H9 (cell line): ENCODE results near the gene OR56B1. TPM values are rescaled to one million over a fixed set of nuclear protein-coding genes. Genes with fewer than 3 reads are reported as not detected.

Source experiments
- DNase-seq: peaks from one replicate; pipeline ENCODE4 v3.0.0-alpha.2; 2017
- H2AFZ ChIP-seq: one replicate; pipeline ENCODE4 v1.6.1; 2013; ENCODE audit warnings: mild to moderate bottlenecking, low read length, control low read depth, moderate library complexity
- H2AK5ac ChIP-seq: 2 replicates; pipeline ENCODE4 v1.6.1; 2013; ENCODE audit warnings: low read length, control low read depth, mixed read lengths; ENCODE audit not compliant: insufficient read length
- H2BK120ac ChIP-seq: one replicate; pipeline ENCODE4 v1.6.1; 2013; ENCODE audit warnings: low read depth, mild to moderate bottlenecking, low read length, control low read depth, inconsistent platforms; ENCODE audit not compliant: poor library complexity, severe bottlenecking
- H2BK12ac ChIP-seq: 2 replicates; pipeline ENCODE4 v1.6.1; 2013; ENCODE audit warnings: low read length, control low read depth, mixed read lengths, low read depth; ENCODE audit not compliant: insufficient read length
- H2BK15ac ChIP-seq: 2 replicates; pipeline ENCODE4 v1.6.1; 2013; ENCODE audit warnings: low read depth, low read length, control low read depth
- H2BK20ac ChIP-seq: one replicate; pipeline ENCODE4 v1.6.1; 2013; ENCODE audit warnings: low read depth, mild to moderate bottlenecking, low read length, control low read depth, inconsistent platforms; ENCODE audit not compliant: poor library complexity, severe bottlenecking
- H2BK5ac ChIP-seq: 2 replicates; pipeline ENCODE4 v1.6.1; 2013; ENCODE audit warnings: low read length, control low read depth, mixed read lengths; ENCODE audit not compliant: insufficient read length
- H3K14ac ChIP-seq: 2 replicates; pipeline ENCODE4 v1.6.1; 2013; ENCODE audit warnings: low read length, control low read depth; ENCODE audit not compliant: insufficient read depth
- H3K18ac ChIP-seq: 2 replicates; pipeline ENCODE4 v1.6.1; 2013; ENCODE audit warnings: low read depth, mild to moderate bottlenecking, mixed read lengths, low read length, control low read depth; ENCODE audit not compliant: insufficient read length
- H3K23ac ChIP-seq: 2 replicates; pipeline ENCODE4 v1.6.1; 2013; ENCODE audit warnings: low read length, control low read depth, mixed read lengths, low read depth; ENCODE audit not compliant: insufficient read length
- H3K23me2 ChIP-seq: 2 replicates; pipeline ENCODE4 v1.6.1; 2013; ENCODE audit warnings: low read depth, mild to moderate bottlenecking, mixed read lengths, low read length, control low read depth; ENCODE audit not compliant: insufficient read length, poor library complexity, severe bottlenecking
- H3K27ac ChIP-seq: 2 replicates; pipeline ENCODE4 v1.5.1; 2013; ENCODE audit warnings: low read length, control low read depth, mixed read lengths, low read depth; ENCODE audit not compliant: insufficient read length
- H3K27me3 ChIP-seq: 2 replicates; pipeline ENCODE4 v1.6.1; 2013; ENCODE audit warnings: low read length, control low read depth, inconsistent platforms; ENCODE audit not compliant: insufficient read depth
- H3K4ac ChIP-seq: 2 replicates; pipeline ENCODE4 v1.6.1; 2013; ENCODE audit warnings: low read depth, mild to moderate bottlenecking, control low read depth, inconsistent platforms, low read length, moderate library complexity
- H3K4me1 ChIP-seq: 2 replicates; pipeline ENCODE4 v1.6.1; 2013; ENCODE audit warnings: low read length, control low read depth, inconsistent platforms; ENCODE audit not compliant: insufficient read depth
- H3K4me2 ChIP-seq: 2 replicates; pipeline ENCODE4 v1.6.1; 2013; ENCODE audit warnings: low read length, control low read depth, mixed read lengths; ENCODE audit not compliant: insufficient read length, insufficient read depth
- H3K56ac ChIP-seq: 2 replicates; pipeline ENCODE4 v1.6.1; 2013; ENCODE audit warnings: low read depth, mild to moderate bottlenecking, mixed read lengths, low read length, control low read depth; ENCODE audit not compliant: insufficient read length
- H3K79me1 ChIP-seq: 2 replicates; pipeline ENCODE4 v1.6.1; 2013; ENCODE audit warnings: low read depth, mild to moderate bottlenecking, moderate library complexity, low read length, control low read depth, inconsistent platforms; ENCODE audit not compliant: insufficient read depth, poor library complexity, severe bottlenecking
- H3K79me2 ChIP-seq: 2 replicates; pipeline ENCODE4 v1.6.1; 2013; ENCODE audit warnings: low read length, control low read depth, inconsistent platforms; ENCODE audit not compliant: insufficient read depth
- H3K9ac ChIP-seq: 2 replicates; pipeline ENCODE4 v1.6.1; 2013; ENCODE audit warnings: low read length, control low read depth, mixed read lengths; ENCODE audit not compliant: insufficient read length; ENCODE audit errors: extremely low read depth
- H3K9me3 ChIP-seq: one replicate; pipeline ENCODE4 v1.6.1; 2013; ENCODE audit warnings: low read depth, low read length, inconsistent platforms; ENCODE audit not compliant: control insufficient read depth
- H3T11ph ChIP-seq: one replicate; pipeline ENCODE4 v1.6.1; 2013; ENCODE audit warnings: mild to moderate bottlenecking, low read length, control low read depth, inconsistent platforms
- H4K20me1 ChIP-seq: one replicate; pipeline ENCODE4 v1.6.1; 2013; ENCODE audit not compliant: control insufficient read depth, insufficient read length, insufficient read depth
- H4K5ac ChIP-seq: 2 replicates; pipeline ENCODE4 v1.6.1; 2013; ENCODE audit warnings: low read depth, mild to moderate bottlenecking, mixed read lengths, low read length, control low read depth; ENCODE audit not compliant: insufficient read length
- H4K8ac ChIP-seq: replicated peaks from 2 replicates; pipeline ENCODE4 v1.6.1; 2013; ENCODE audit warnings: low read length, control low read depth, mixed read lengths, low read depth; ENCODE audit not compliant: insufficient read length
- H4K91ac ChIP-seq: 2 replicates; pipeline ENCODE4 v1.6.1; 2013; ENCODE audit warnings: low read depth, mild to moderate bottlenecking, moderate library complexity, mixed read lengths, low read length, control low read depth; ENCODE audit not compliant: insufficient read length
- H3K27ac Mint-ChIP-seq, 3 experiments: 2 replicates in 2 of 3; 3 replicates in 1 of 3; pipeline ENCODE4 v1.8.0; 2020 to 2021; ENCODE audit warnings: mixed read lengths in 3 of 3, mild to moderate bottlenecking in 1 of 3, moderate library complexity in 1 of 3
- H3K27me3 Mint-ChIP-seq: 2 replicates; pipeline ENCODE4 v1.8.0; 2021; ENCODE audit warnings: low read depth, mild to moderate bottlenecking, moderate library complexity, mixed read lengths
- H3K36me3 Mint-ChIP-seq, 3 experiments: 2 replicates in 2 of 3; 3 replicates in 1 of 3; pipeline ENCODE4 v1.8.0; 2020 to 2021; ENCODE audit warnings: low read depth in 3 of 3, mixed read lengths in 3 of 3; ENCODE audit not compliant: insufficient read depth in 1 of 3
- H3K4me1 Mint-ChIP-seq, 2 experiments: 2 replicates each; pipeline ENCODE4 v1.8.0; 2020; ENCODE audit warnings: mixed read lengths in 2 of 2
- H3K4me3 Mint-ChIP-seq, 2 experiments: 2 replicates in 1 of 2; 3 replicates in 1 of 2; pipeline ENCODE4 v1.8.0; 2020 to 2021; ENCODE audit warnings: mild to moderate bottlenecking in 2 of 2, mixed read lengths in 2 of 2, moderate library complexity in 1 of 2
- H3K9me3 Mint-ChIP-seq, 2 experiments: 2 replicates in 1 of 2; 3 replicates in 1 of 2; pipeline ENCODE4 v1.8.0; 2020; ENCODE audit warnings: mild to moderate bottlenecking in 2 of 2, mixed read lengths in 2 of 2, moderate library complexity in 1 of 2
- WGBS: extraction: QIAGEN DNeasy Blood & Tissue Kit; methylation state at CpG from one replicate; pipeline ENCODE4 v1.1.7; 2013; ENCODE audit warnings: missing lambda C conversion rate, low lambda C conversion rate, mixed read lengths; ENCODE audit not compliant: insufficient read length; ENCODE audit errors: extremely low coverage; 5-methylcytosine and 5-hydroxymethylcytosine counted together
- total RNA-seq: library from RNA; stranded (reverse); gene quantifications from 2 replicates; pipeline ENCODE4 v1.2.1, GENCODE V29; 2021
- TF ChIP-seq, protein P1 (sequence below): fragments of 200-600 bp; sonication (generic); conservative IDR thresholded peaks from 3 replicates; pipeline ENCODE4 v1.8.0; 2021; ENCODE audit warnings: antibody characterized with exemption, mild to moderate bottlenecking

OR56B1 gene
- total RNA-seq, 1 experiment from 2014 or later: not detected

DNA sequence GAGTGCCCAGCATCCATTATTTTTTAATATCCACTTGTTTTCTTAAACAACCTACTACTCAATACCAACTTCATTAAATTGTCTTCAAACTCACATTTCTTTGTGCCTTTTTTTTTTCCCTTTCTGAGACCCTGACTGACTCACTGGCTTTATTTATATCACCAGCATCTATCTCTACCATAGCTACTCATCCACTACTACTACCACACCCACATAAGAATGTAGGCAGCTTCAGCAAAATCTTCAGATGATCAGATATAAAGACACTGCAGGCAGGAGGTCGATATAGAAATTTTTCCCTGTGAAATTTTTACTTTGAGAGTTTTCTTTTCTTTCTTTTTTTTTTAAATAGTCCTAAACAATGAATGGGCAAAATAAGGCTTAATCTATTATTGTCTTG lies 2.2 kb downstream of the OR56B1 start:
- no peak overlapping the region for H3K18ac ChIP-seq
- H3K23ac ChIP-seq: no peak overlapping the region
- Mint-ChIP-seq H3K27me3 (no peaks in the 10 kb centered on the region), H3K27ac (no peak overlapping the region), H3K9me3 (no peaks in the 10 kb centered on the region), H3K4me3 (no peak overlapping the region), H3K36me3 (no peaks in the 10 kb centered on the region), H3K4me1 (0 out of 4 replicates have a peak, but pooled peaks cover 0 to 2% of the 10 kb centered on the region in 2 experiments)
- no peak overlapping the region for H2BK20ac ChIP-seq
- H3K14ac ChIP-seq: no peak overlapping the region
- H4K20me1 ChIP-seq: no peaks in the 10 kb centered on the region
- no peaks in the 10 kb centered on the region for H3K79me1 ChIP-seq
- H2BK15ac ChIP-seq: no peak overlapping the region
- H2BK12ac ChIP-seq: no peak overlapping the region
- H3K9me3 ChIP-seq: no peaks in the 10 kb centered on the region
- H4K5ac ChIP-seq: no peak overlapping the region
- no peak overlapping the region for H2BK120ac ChIP-seq
- no peaks in the 10 kb centered on the region for H3K23me2 ChIP-seq
- no peaks in the 10 kb centered on the region for H3K79me2 ChIP-seq
- no peak overlapping the region for H3K9ac ChIP-seq
- H3T11ph ChIP-seq: no peak overlapping the region
- H4K8ac ChIP-seq: no peak overlapping the region
- H3K27ac ChIP-seq: no peak overlapping the region
- H2AFZ ChIP-seq: no peak overlapping the region
- no peaks in the 10 kb centered on the region for H3K27me3 ChIP-seq
- no peak overlapping the region for H2AK5ac ChIP-seq
- H4K91ac ChIP-seq: no peak overlapping the region
- H2BK5ac ChIP-seq: no peak overlapping the region
- DNase-seq: no peak
- H3K4me1 ChIP-seq: no peaks in the 10 kb centered on the region
- TF ChIP-seq, protein P1, sequence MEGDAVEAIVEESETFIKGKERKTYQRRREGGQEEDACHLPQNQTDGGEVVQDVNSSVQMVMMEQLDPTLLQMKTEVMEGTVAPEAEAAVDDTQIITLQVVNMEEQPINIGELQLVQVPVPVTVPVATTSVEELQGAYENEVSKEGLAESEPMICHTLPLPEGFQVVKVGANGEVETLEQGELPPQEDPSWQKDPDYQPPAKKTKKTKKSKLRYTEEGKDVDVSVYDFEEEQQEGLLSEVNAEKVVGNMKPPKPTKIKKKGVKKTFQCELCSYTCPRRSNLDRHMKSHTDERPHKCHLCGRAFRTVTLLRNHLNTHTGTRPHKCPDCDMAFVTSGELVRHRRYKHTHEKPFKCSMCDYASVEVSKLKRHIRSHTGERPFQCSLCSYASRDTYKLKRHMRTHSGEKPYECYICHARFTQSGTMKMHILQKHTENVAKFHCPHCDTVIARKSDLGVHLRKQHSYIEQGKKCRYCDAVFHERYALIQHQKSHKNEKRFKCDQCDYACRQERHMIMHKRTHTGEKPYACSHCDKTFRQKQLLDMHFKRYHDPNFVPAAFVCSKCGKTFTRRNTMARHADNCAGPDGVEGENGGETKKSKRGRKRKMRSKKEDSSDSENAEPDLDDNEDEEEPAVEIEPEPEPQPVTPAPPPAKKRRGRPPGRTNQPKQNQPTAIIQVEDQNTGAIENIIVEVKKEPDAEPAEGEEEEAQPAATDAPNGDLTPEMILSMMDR: no peak
- WGBS: no CpG with 5 or more reads among the region's 1 CpG
- H3K56ac ChIP-seq: no peak overlapping the region
- no peak overlapping the region for H3K4me2 ChIP-seq
- H3K4ac ChIP-seq: no peak overlapping the region
